ENCODE measurements around the gene CHPF. TPM values are rescaled to one million over a fixed set of nuclear protein-coding genes. Genes with fewer than 3 reads are reported as not detected.

CHPF gene
- total RNA-seq, 1 experiment from 2014 or later: 228 TPM

DNA sequence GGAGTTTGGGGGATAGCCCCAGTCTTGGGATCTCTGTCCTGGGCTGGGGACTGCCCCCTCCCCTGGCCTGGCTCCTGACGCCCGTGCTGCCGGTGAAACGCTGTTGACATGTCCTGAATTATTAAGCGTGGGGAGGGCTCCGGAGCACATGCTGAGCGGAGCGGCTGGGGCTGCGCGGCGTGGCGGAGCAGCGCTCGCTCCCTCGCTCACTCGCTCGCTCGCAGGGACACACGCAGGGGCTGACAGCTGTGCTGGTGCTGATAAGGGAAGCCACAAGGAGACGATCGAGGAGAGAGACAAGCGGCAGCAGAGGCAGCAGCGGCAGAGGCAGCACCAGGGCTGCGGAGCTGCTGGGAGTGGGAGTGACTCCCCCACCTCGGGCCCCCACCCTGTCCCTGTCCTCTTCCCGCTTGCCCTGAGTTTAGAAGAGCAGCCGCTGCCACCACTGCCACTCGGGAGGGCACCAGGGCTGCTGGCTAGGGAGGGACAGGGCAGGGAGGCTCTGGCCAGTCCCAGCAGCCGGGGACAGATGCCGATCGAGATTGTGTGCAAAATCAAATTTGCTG, 29.3 kb downstream of the CHPF start, which contains the start of gene ASIC4:
TSS of gene ASIC4 (plus strand) at position 287 of the 566 bp plus-strand sequence. CDS start at position 530, 243 bp downstream.
- ChIA-PET CTCF (no interaction called here), RAD21 (ENCODE audit: low non-redundant PET in 1 of 2, low total read pairs in 2 of 2, uncharacterized antibody in 2 of 2, unreplicated experiment in 2 of 2) (no interaction called here)

More for the DNA sequence above, 29.3 kb downstream of the CHPF start, which contains the start of gene ASIC4:
- ATAC-seq (no peak), DNase-seq (ENCODE audit: low read depth, low spot score) (no peak)
- no TSS peak for BruUV-seq (replicated peaks)
- H3K9me2 ChIP-seq (ENCODE audit: insufficient read depth): no peaks in the 10 kb centered on the region
- no peaks in the 10 kb centered on the region for H3K79me2 ChIP-seq (ENCODE audit: insufficient read depth, low read length)
- no peak within 1 kb of the TSS for H3K4me2 ChIP-seq (ENCODE audit: low read length)
- intact Hi-C loops (cut with micrococcal nuclease): no loop called here
- no peak within 1 kb of the TSS for H3K4me3 ChIP-seq (replicated peaks in 1 of 2; ENCODE audit: low read depth in 1 of 2, low read length in 2 of 2)
- H3K27ac ChIP-seq (ENCODE audit: low read depth, low read length): no peak within 1 kb of the TSS
- H2AFZ ChIP-seq (ENCODE audit: low read depth, low read length, poor library complexity, severe bottlenecking): no peak within 1 kb of the TSS
- H3K27me3 ChIP-seq (ENCODE audit: insufficient read depth, low read length): no peaks in the 10 kb centered on the region
- H3K4me1 ChIP-seq (ENCODE audit: control insufficient read depth in 1 of 2, insufficient read depth in 2 of 2, low read length in 2 of 2): peaks cover 0 to 29% of the 10 kb centered on the region in 2 experiments; a peak in 2 of 4 replicates
- H4K20me1 ChIP-seq (ENCODE audit: insufficient read depth): no peaks in the 10 kb centered on the region
- POLR2A ChIA-PET: interaction anchor here (1.0 kb wide), 1 partner anchor 16 kb away, joined by 4 read pairs; the partner anchor contains the start of gene GMPPA
- no peaks in the 10 kb centered on the region for H3K36me3 ChIP-seq (ENCODE audit: control insufficient read depth in 1 of 2, insufficient read depth in 2 of 2, low read length in 2 of 2)
- H3K9me3 ChIP-seq (ENCODE audit: control insufficient read depth in 1 of 2, insufficient read depth in 1 of 2, low read depth in 1 of 2, low read length in 2 of 2): no peaks in the 10 kb centered on the region
- no peak within 1 kb of the TSS for H3K9ac ChIP-seq (ENCODE audit: low read length)
- TF ChIP-seq SRF (IDR thresholded peaks at IDR 0.05; ENCODE audit: low read depth): no peak
- no peak for TF ChIP-seq SP1 (IDR thresholded peaks at IDR 0.05; ENCODE audit: low read depth)
- TF ChIP-seq TCF7L2 (IDR thresholded peaks at IDR 0.05; ENCODE audit: borderline replicate concordance, extremely low read depth, insufficient read depth, insufficient read length): no peak
- TF ChIP-seq ZFX (IDR thresholded peaks at IDR 0.05): no peak
- TF ChIP-seq, protein P1, sequence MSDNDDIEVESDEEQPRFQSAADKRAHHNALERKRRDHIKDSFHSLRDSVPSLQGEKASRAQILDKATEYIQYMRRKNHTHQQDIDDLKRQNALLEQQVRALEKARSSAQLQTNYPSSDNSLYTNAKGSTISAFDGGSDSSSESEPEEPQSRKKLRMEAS (IDR thresholded peaks at IDR 0.05): no peak
- TF ChIP-seq EZH2phosphoT487 (IDR thresholded peaks at IDR 0.05; ENCODE audit: borderline replicate concordance): no peak
- no peak for TF ChIP-seq EGR1 (IDR thresholded peaks at IDR 0.05; ENCODE audit: low read depth)
- TF ChIP-seq POLR2A (IDR thresholded peaks at IDR 0.05; ENCODE audit: borderline replicate concordance, extremely low read depth, insufficient read depth, insufficient read length): no peak
- TF ChIP-seq, protein P2, sequence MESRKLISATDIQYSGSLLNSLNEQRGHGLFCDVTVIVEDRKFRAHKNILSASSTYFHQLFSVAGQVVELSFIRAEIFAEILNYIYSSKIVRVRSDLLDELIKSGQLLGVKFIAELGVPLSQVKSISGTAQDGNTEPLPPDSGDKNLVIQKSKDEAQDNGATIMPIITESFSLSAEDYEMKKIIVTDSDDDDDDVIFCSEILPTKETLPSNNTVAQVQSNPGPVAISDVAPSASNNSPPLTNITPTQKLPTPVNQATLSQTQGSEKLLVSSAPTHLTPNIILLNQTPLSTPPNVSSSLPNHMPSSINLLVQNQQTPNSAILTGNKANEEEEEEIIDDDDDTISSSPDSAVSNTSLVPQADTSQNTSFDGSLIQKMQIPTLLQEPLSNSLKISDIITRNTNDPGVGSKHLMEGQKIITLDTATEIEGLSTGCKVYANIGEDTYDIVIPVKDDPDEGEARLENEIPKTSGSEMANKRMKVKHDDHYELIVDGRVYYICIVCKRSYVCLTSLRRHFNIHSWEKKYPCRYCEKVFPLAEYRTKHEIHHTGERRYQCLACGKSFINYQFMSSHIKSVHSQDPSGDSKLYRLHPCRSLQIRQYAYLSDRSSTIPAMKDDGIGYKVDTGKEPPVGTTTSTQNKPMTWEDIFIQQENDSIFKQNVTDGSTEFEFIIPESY (IDR thresholded peaks at IDR 0.05; ENCODE audit: extremely low read depth, insufficient replicate concordance, low read length): no peak
- TF ChIP-seq JUND (IDR thresholded peaks at IDR 0.05): no peak
- TF ChIP-seq SIN3A (IDR thresholded peaks at IDR 0.05; ENCODE audit: low read depth): no peak
- no peak for TF ChIP-seq FOSL1 (IDR thresholded peaks at IDR 0.05; ENCODE audit: low read depth)
- TF ChIP-seq CEBPB (IDR thresholded peaks at IDR 0.05; ENCODE audit: low read depth): no peak
- no peak for TF ChIP-seq RAD21 (IDR thresholded peaks at IDR 0.05; ENCODE audit: low read depth)
- TF ChIP-seq POLR2AphosphoS5 (IDR thresholded peaks at IDR 0.05; ENCODE audit: low read depth, low read length): no peak
- no peak for TF ChIP-seq CBX3 (IDR thresholded peaks at IDR 0.05; ENCODE audit: low read depth)
- TF ChIP-seq ELF1 (IDR thresholded peaks at IDR 0.05; ENCODE audit: borderline replicate concordance, low read depth): no peak
- TF ChIP-seq, protein P3, sequence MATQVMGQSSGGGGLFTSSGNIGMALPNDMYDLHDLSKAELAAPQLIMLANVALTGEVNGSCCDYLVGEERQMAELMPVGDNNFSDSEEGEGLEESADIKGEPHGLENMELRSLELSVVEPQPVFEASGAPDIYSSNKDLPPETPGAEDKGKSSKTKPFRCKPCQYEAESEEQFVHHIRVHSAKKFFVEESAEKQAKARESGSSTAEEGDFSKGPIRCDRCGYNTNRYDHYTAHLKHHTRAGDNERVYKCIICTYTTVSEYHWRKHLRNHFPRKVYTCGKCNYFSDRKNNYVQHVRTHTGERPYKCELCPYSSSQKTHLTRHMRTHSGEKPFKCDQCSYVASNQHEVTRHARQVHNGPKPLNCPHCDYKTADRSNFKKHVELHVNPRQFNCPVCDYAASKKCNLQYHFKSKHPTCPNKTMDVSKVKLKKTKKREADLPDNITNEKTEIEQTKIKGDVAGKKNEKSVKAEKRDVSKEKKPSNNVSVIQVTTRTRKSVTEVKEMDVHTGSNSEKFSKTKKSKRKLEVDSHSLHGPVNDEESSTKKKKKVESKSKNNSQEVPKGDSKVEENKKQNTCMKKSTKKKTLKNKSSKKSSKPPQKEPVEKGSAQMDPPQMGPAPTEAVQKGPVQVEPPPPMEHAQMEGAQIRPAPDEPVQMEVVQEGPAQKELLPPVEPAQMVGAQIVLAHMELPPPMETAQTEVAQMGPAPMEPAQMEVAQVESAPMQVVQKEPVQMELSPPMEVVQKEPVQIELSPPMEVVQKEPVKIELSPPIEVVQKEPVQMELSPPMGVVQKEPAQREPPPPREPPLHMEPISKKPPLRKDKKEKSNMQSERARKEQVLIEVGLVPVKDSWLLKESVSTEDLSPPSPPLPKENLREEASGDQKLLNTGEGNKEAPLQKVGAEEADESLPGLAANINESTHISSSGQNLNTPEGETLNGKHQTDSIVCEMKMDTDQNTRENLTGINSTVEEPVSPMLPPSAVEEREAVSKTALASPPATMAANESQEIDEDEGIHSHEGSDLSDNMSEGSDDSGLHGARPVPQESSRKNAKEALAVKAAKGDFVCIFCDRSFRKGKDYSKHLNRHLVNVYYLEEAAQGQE (IDR thresholded peaks at IDR 0.05; ENCODE audit: low read depth): no peak

Data from HCT116 (cell line).